Activated CD4-positive, alpha-beta T cell treated with anti-CD3 and anti-CD28 coated beads, Interleukin-10, Interleukin-2, amounts not matched to agents 100 ng/mL and 50 ng/mL, durations not matched to agents 16 hours and 8 hours (primary cell): ENCODE measurements around the gene OLIG3.

Experiments
- DNase-seq: peaks from one replicate; pipeline ENCODE4 v3.0.0-alpha.2; 2020

The OLIG3 gene

DNA sequence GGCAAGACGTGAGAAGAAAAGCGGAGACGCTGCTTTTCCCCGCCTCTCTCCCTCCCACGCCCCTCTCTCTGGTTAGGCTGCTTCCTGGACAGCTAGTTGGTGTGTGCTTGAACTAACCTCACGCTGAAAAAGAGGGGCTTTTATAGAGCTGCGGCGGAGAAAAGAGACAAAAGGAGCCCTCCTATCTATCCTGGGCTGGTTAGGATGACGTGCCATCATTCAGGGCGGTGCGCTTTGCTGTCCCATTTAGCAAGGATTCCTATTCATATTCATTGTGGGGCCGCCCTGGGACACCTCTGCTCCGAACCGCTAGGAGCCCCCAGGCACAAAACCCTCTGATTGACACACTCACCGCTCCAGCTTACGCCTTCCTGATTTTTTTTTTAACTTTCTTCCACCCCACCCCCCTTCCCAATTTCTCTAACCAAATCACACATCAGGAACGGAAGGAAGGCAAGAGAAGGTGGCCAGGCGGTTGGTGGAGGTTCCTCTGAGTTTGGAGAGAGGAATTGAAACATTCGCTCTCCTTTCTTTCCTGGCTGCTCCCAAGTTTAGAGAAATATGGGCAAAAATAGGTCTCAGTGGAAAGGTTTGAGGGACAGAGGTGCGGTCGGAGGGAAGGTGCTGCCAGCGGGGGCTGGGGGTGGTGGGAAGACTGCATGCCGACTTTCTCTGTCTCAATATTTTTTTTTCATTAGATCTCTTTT is at the start of gene OLIG3:
Gene OLIG3, minus strand, starts transcription at position 114 of the 707 bp plus-strand sequence. CDS start 224 bp downstream, outside the sequence.
- no peak for DNase-seq

DNA sequence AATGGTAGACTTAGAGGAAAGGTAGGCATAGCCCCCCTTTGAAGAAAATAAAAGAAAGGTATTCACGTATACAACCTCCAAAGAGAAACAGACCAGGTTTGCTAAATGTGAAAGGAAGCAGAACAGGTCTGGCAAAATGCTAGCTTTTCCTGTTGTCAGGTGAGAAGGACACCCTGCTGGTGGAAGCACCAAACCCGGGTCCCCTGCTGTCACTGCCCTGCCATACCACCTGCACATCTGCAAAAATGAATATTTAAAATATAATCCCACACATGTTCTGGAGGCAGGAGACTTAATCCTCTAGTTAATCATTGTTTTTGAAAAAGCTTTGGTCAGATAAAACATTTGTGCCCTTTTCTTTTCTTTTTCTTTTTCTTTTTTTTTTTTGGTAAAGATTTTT is 48.9 kb upstream of the OLIG3 start:
- peak; percentile 13 for DNase-seq

GRCh38 chr6:137542713-137543112 is 48.5 kb upstream of the OLIG3 start:
- DNase-seq: peak; percentile 36

DNA sequence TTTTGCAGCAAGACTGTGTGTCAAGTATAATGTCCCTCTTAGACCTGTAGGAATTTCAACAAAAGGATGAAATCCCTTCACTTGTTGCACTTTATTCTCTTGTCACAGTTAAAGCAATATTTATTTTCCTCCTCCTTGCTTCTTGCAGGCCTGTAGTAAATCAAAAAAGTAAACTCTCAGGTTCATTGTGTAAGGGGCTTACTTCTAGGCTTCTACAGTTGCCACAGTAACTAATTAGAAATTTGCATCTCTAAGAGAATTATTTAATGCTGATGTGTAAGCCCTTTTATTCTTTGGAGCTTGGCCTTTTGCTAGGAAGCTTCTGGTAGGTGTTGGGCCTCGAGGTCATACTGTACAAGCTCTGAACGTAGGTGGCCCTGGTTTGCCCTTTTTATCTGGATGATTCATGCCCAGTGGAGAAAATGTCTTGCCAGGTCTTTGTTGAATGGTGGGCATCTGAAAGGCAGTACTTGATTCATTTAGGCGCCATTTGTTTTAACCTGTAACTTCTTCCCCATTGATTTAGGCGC is 47.4 kb upstream of the OLIG3 start:
- no peak for DNase-seq

- DNase-seq: peak; percentile 80
These were observed 42.0 kb upstream of the OLIG3 start for GRCh38 chr6:137536104-137536773.

GRCh38 chr6:137531376-137532092 is 37.3 kb upstream of the OLIG3 start:
- no peak for DNase-seq

GRCh38 chr6:137530404-137530803 is 36.2 kb upstream of the OLIG3 start:
- DNase-seq: no peak

GRCh38 chr6:137522831-137523230 is 28.6 kb upstream of the OLIG3 start:
- no peak for DNase-seq

GRCh38 chr6:137522198-137522798 is 28.1 kb upstream of the OLIG3 start:
- no peak for DNase-seq

GRCh38 chr6:137520520-137520919 is 26.3 kb upstream of the OLIG3 start:
- no peak for DNase-seq

DNA sequence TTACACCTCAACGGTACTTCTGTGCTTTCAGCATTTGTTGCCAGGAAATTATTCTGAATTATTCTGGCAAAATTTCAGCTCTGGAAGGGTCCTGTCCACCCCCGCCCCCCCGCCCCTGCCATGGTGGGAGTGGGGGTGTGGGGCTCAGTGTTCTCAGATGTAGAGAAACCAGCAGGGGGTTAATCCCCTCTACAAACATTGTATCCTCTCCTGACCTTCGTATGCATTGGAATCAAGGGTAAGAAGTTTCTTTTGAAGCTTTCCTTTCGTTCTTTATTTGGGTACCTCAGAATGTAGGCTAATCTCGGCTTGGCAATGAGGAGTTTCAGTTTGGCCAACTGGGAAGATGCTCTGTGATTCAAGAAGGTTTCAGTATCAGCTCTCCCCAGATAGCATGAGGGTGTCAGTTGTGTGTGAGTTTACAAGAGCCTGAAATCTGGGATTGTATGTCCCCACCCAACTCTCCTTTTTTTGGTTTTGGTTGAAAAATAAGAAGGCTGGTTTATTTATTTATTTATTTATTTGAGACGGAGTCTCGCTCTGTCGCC is 25.5 kb upstream of the OLIG3 start:
- no peak for DNase-seq

DNA sequence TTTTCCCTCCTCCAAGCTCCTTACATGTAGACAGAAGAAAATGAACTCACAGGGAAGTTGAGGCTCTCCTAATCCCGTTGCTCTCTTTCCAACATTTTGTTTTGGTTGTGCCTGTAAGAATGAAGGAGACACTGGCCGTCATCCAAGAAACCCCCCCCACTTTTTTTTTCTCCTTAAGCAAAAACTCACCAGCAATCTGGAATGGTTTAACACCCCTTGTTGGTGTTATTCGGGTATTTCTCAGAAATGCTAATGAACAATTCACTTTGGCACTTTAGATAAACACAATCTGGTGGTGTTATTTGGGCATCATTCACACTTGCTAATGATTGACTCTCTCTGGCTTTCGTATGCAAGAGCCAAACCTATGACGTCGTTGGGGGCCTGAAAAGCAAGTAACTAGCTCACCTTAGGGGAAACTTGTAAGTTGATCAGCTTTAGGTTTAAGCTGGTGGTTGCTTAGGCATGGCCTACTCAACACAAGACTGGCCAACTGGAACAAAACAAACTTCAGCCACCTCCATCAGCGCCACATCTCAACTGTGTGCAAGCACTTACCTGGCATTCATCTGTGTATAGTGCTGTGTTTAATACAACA is 24.3 kb upstream of the OLIG3 start:
- no peak for DNase-seq

DNA sequence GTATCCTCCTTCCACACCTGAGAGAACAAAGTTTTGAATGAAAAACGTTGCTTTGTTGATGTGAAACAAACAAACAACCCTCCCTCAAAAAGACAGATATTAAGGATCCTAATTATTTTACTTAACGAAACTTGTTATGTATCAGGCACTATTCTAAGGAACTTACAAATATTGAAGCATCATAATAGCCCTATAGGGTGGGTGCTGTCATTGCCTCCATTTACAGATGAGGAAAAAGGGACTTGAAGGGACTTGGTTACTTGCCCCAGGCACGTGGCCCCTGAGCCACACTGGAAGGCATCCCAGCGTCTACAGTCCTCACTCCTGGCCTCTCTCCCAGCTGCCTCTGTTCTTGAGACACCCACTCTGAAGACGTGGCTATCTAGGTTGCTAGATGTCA is 20.2 kb upstream of the OLIG3 start:
- no peak for DNase-seq

DNA sequence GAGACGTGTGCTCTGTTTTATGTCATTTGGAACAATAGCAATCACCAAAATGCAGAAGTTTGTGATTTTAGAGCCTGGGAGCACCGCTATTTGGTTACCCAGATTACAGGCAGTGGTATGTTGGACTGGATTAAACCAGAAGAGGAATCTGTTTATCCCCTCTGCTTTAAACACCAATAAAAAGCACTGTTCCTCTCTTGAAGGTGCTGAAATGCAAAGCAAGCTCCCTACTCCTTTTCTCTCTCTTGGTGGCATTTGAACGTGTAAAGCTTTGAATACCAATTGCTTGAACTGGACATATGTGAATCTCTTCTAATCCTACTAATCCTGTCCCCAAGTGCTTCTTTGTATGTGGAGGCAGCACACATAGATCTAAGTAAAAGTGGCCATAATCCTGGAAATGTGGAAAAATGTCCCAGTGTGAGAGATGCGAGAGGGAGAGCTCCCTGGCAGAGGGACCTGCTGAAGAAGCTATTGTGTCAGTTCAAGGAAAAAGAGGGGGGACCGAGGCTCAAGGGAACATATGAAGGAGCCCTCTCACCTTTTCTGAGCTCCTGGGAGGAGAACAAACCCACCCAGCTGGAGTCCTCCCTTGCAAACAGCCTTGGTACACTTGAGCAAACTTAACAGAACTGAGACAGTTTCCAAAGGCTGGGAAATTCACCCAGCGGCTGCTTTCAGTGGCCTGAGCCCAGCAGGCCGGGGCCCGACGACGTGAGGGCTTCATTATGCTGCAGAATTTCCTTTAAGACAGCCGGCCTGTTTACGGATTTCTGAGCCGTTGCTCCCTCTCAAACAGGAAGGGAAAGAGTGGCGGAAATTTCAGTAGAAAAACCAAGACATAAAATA is 18.8 kb upstream of the OLIG3 start:
- no peak for DNase-seq

DNA sequence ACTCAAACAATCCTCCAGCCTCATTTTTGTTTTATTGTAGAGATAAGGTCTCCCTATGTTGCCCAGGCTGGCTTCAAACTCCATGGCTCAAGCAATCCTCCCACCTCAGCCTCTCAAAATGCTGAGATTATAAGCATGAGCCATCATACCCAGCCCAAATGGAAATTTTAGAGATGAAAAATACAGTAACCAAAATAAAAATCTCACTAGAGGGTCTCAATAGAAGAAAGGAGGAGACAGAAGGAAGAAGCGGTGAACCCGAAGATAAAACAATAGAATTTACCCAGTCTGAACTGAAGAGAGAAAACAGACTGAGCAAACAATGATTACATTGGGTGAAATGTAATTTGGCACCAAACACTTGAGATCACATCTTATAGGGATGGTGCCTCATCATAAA is 16.7 kb upstream of the OLIG3 start:
- DNase-seq: no peak

DNA sequence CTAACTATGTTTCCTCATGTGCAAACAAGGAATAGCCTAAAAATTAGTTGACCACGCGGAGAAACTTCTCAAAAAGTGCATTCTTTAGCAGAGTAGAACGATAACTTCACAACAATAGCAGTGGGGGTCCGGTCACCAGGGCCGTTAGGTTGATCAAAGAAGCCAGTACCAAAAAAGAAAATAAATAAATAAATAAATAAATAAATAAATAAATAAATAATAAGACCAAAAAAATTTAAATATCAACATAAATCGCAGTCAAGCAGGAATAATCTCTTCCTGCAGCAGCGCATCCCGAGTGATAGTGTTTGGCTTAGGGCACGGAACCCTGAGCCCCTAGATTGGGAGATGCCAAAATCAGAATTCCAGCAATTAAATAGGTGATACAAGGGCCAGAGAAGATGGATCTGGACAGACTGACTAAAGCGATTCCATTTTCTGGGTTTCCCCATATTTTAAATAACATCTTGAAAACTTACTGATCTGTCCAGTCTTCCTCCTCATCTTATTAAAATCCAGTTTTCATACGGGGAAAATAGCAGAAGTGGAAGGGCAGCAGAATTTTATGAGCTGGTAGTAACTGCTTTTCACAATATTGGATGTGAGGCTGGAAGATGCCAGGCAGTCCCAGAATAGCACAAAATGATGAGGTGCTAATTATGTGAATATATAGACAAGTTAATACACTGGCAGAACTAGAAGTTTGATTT is 4.4 kb upstream of the OLIG3 start:
- DNase-seq: no peak

DNA sequence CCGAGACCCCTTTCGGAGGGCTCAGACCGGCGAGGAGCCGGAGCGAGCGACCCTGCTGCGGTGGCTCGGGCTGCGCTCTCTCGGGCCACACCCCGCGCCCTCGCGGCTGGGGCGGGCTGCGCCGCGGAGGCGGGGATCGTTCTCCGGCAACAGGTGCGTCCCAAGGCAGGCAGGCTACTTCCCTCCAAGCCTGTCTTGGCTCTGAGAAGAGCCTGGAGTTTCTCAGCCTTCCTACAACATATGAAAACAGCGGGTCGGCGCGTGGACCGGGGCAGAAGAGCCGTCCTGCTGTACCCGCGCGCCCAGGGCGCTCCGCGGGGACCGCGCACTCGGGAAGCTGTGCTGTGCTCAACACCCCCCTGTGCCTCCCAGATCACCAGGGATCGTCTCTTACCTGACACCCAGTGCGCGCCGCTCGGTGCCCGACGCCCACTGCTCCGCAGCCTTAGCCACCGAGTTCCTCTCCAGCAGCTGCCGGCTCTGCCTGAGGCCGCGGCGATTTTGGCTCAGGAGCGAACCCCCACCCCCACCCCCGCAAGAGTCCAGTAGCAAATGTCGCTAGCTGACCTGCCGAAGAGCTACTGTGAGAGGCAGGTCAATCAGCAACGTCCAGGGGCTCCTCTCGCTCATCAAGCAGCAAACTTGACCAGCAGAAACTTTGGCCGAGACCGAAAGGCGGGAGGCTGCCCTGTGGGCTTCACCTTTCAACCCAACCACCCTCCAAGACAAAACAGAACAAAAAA is 3.7 kb upstream of the OLIG3 start:
- DNase-seq: no peak

- no peak for DNase-seq
These were observed 2.9 kb upstream of the OLIG3 start for GRCh38 chr6:137496909-137497720.

GRCh38 chr6:137496368-137496767 is 2.2 kb upstream of the OLIG3 start:
- no peak for DNase-seq
